GM12875 (cell line): ENCODE measurements around the gene ABHD17B.

Experiments used
- H3K4me3 ChIP-seq: one replicate; pipeline ENCODE4 v1.5.1; 2011; ENCODE audit warnings: low read depth, low read length, control low read depth
- TF ChIP-seq, protein P1 (sequence below): IDR thresholded peaks from 2 replicates; pipeline ENCODE4 v1.5.1; 2011; ENCODE audit warnings: low read depth, mild to moderate bottlenecking, control low read depth, inconsistent platforms, low read length, moderate library complexity, borderline replicate concordance; ENCODE audit not compliant: insufficient read depth

ABHD17B gene

DNA sequence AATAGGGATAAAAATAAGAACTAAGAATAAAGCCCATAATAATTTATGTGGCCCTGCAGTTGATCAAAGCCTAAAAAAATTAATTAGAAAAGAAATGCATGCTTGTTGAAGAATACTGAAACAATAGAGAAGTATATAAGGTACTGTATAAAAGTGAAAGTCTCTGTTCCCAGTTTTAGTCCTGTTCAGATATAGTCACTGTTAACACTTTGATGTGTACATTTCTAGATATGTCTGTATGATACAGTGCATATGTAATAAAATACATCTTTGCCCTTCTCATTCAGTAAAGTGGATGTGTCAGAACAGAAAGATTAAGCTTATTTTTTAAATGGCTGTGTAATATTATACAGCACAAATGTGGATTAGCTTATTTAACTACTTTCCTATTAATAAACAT is 4.5 kb upstream of the ABHD17B start:
- TF ChIP-seq, protein P1, sequence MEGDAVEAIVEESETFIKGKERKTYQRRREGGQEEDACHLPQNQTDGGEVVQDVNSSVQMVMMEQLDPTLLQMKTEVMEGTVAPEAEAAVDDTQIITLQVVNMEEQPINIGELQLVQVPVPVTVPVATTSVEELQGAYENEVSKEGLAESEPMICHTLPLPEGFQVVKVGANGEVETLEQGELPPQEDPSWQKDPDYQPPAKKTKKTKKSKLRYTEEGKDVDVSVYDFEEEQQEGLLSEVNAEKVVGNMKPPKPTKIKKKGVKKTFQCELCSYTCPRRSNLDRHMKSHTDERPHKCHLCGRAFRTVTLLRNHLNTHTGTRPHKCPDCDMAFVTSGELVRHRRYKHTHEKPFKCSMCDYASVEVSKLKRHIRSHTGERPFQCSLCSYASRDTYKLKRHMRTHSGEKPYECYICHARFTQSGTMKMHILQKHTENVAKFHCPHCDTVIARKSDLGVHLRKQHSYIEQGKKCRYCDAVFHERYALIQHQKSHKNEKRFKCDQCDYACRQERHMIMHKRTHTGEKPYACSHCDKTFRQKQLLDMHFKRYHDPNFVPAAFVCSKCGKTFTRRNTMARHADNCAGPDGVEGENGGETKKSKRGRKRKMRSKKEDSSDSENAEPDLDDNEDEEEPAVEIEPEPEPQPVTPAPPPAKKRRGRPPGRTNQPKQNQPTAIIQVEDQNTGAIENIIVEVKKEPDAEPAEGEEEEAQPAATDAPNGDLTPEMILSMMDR = no peak
- no peak overlapping the region for H3K4me3 ChIP-seq

DNA sequence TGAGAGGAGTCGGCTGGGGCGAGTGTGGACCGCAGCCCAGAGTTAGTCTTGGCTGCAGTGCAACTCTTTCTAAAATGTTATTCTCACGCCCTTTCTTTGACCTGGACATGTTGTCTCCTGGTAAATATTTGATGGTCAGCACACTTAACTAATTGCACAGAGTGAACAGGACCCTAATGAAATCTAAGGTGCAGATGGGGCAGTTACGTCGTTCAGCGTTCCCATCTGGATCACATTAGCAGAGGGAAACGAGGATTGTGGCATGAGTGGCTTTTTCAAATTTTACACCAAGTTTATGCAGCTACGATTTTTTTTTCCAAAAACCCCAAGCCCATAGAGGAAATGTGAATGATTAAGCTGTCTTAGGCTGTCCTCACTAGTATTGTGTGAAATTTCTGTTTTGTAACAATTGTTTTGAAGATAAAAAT is 929 bp upstream of the ABHD17B start:
- TF ChIP-seq, protein P1 = no peak
- H3K4me3 ChIP-seq = peak overlapping the region; percentile 68

GRCh38 chr9:71910650-71911060 is 338 bp downstream of the ABHD17B start:
- peak overlapping the region; percentile 83 for H3K4me3 ChIP-seq
- TF ChIP-seq, protein P1 = no peak

DNA sequence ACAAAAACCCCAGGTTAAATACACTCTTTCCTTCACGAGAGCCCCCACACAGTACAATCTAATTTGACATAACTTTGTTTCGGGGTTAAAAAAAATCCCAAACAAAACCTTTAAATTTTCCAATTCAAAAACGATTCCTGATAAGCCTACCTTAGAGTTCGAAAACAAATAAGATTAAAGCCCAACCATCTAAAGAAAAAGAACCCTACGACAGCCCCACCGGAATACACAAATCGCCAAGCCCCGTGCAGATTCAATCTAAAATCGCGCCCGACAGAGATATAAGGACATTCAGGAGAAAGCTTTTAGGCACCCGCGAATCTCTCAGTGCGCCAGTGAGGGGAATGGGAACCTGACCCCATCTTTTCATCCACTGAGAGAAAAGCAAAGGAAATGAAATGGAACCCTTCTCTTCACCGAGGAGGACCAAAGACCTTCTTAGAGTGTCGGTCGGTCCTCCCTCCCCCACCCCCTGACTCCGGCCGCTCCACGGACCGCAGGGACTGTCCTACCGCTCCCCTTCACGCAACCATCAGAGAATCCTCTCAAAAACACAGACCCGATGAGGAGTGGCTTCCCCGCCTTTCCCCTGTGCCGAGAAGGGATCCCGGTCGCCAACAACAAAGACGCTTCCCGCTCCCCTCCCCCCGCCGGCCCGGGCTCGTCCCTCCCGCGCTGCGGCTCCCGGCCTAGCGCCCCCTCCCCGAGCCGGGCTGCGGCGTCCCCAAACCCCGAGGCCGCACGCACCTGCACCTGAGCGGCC is 925 bp downstream of the ABHD17B start:
- H3K4me3 ChIP-seq = peak overlapping the region; percentile 83
- TF ChIP-seq, protein P1 = no peak

DNA sequence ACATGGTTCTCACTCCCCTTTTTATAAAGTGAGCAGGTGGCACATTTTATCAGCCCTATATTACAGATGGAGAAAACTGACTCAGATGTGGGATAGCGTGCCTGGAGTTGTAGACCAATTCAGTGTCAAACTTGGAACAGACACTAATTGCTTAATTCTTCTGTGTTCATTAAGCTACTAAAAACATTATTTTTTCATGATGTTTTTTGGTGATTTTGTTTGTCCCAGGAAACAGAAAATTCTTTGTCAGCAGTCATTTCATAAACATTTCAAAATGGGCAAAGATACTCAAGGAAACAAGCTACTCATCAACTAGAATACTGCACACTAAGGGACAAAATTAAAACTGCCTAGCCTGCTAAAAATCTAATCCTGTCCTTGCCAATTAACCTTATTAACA is 2.2 kb downstream of the ABHD17B start:
- TF ChIP-seq, protein P1 = no peak
- peak overlapping the region; percentile 25 for H3K4me3 ChIP-seq

DNA sequence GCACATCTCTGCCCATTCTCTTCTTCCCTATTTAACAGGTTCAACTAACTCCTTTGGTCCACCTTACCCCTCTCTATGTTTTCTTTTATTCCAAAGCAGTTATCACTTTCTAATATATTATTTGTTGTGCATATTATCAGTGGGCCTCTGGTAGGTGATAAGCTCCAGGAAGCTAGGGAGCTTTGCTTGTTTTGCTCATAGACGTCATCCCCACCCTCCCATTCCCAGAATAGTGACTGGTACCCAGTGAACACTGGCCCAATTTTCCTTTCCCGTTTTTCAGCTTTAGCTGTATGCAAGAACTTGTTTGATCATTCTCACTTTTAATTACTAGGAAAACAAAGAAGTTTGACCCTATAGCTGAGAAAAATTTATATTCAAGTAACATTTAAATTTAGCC is 6.9 kb downstream of the ABHD17B start:
- H3K4me3 ChIP-seq = no peak overlapping the region
- TF ChIP-seq, protein P1 = no peak
